Mucosa of descending colon (tissue), 3 donors: ENCODE measurements around the gene GDI1. TPM values are rescaled to one million over a fixed set of nuclear protein-coding genes. Genes with fewer than 3 reads are reported as not detected.
A peak's percentile ranks its signal among the peaks of the same experiment; 100 is the strongest.

ENCODE experiments used
- ATAC-seq: fragments of 200-7000 bp; cut with Tn5 transposase; one replicate; pipeline ENCODE4 v1.9.1; 2020; ENCODE audit warnings: mild to moderate bottlenecking, moderate library complexity
- DNase-seq, 3 donors: peaks; one replicate each; pipeline ENCODE4 v3.0.0-alpha.2; 2020
- H3K36me3 ChIP-seq: fragments of 200-600 bp; one replicate; pipeline ENCODE4 v1.8.0; 2021; ENCODE audit warnings: low read depth, mild to moderate bottlenecking
- H3K4me1 ChIP-seq: fragments of 200-600 bp; one replicate; pipeline ENCODE4 v1.8.0; 2021; ENCODE audit warnings: low read depth, mild to moderate bottlenecking
- H3K4me3 ChIP-seq: fragments of 200-600 bp; one replicate; pipeline ENCODE4 v1.8.0; 2021; ENCODE audit warnings: mild to moderate bottlenecking
- H3K9me3 ChIP-seq: fragments of 200-600 bp; one replicate; pipeline ENCODE4 v1.8.0; 2021; ENCODE audit warnings: mild to moderate bottlenecking
- CTCF ChIP-seq: fragments of 200-600 bp; IDR thresholded peaks from one replicate; pipeline ENCODE4 v1.8.0; 2022; ENCODE audit warnings: antibody characterized with exemption, mild to moderate bottlenecking
- intact Hi-C, 2 donors: fragments of 100-400 bp; cut with DNase I in 1 of 2; cut with micrococcal nuclease in 1 of 2; formaldehyde crosslinking; loops; one replicate each; pipeline versions ENCODE4 v1.11.0 to v1.11.1; 2022; cut with DNase I, micrococcal nuclease
- total RNA-seq, 3 donors: library from RNA; stranded (reverse); fragmentation: NEBNext Ultra II Directional in 2 of 3; extraction: Animal tissue kit (Norgen Biotek cat#: 25700) in 2 of 3; gene quantifications; one replicate each; pipeline versions ENCODE4 v1.2.1 to v1.2.4, GENCODE V29; 2021 to 2023
- donor health status: DM: no; HTN: no; CAD: no; lungs with moderate emphysema.
- donor health status: DM: no; HTN: no; CAD: no.
- donor health status: DM: no; HTN: yes; CAD: no.

GDI1 gene
- total RNA-seq, 3 donors from 2014 or later = 67.1 to 117 (median 68.1) TPM

GRCh38 chrX:154417157-154417556 lies 19.8 kb upstream of the GDI1 start:
- no peak for ATAC-seq
- no peak for DNase-seq
- no peak overlapping the region for H3K4me3 ChIP-seq
- TF ChIP-seq CTCF = no peak
- peaks cover 3% of the 10 kb centered on the region for H3K4me1 ChIP-seq
- H3K9me3 ChIP-seq = no peaks in the 10 kb centered on the region
- no peaks in the 10 kb centered on the region for H3K36me3 ChIP-seq
- intact Hi-C loops = no loop called here

DNA sequence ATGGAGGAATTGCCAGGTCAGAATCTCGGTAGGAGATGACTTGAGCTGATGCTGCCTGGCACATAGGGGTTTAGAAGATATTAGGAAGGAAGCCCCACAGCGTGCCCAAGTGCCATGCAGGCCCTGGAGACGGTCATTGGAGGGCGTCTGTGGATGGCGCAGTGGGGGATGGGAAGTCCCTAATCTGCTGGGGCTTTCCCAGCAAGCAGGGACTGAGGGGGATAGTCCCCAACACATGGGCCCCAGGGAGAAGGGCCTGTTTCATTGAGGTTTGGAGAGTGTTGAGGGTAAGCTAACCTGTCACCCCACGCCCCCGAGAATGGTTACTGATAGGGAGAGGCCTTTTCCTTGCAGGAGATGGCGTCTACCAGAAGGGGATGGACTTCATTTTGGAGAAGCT lies 17.8 kb upstream of the GDI1 start:
- Histone ChIP-seq H3K36me3 (no peaks in the 10 kb centered on the region), H3K4me1 (no peaks in the 10 kb centered on the region), H3K4me3 (no peak overlapping the region), H3K9me3 (no peaks in the 10 kb centered on the region)
- DNase-seq (no peak), ATAC-seq (no peak)
- intact Hi-C loops = no loop called here
- no peak for TF ChIP-seq CTCF

DNA sequence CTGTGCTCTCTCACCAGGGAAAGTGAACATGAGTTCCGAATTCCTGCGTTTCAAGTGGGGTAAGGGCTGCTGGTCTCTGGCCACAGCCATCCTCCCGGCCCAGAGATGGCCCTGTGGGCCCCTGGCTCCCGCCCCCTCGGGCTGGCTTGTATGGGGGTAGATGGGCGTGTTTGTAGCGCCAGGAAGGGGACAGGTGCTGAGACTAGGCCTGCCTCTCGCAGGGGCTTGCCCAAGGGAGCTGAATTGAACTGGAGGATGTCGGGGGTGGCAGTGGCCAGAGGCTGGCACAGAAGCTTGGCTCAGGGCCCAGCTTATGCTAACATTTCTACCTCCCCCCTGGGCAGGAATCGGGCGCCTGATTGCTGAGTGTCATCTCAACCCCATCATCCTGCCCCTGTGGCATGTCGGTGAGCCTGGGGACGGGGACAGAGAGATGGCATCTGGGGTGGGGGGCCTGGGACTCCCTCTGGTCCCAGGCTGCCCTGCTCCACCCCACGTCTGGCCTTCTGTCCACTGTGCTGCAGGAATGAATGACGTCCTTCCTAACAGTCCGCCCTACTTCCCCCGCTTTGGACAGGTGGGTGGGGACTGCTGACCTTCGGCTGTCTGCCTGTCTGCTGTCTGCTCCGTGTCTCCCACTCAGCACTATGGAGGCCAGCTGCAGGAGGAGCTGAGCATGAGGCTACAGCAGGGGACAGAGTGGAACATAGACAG lies 17.1 kb upstream of the GDI1 start:
- no peak for ATAC-seq
- Histone ChIP-seq H3K36me3 (no peaks in the 10 kb centered on the region), H3K4me3 (no peak overlapping the region), H3K9me3 (no peaks in the 10 kb centered on the region), H3K4me1 (no peaks in the 10 kb centered on the region)
- TF ChIP-seq CTCF = no peak
- DNase-seq = no peak
- intact Hi-C loops = no loop called here

- no peaks in the 10 kb centered on the region for H3K9me3 ChIP-seq
- no peak overlapping the region for H3K4me3 ChIP-seq
- no peaks in the 10 kb centered on the region for H3K36me3 ChIP-seq
- ATAC-seq (peak; percentile 16), DNase-seq (no peak)
- H3K4me1 ChIP-seq = no peaks in the 10 kb centered on the region
- intact Hi-C loops = no loop called here
- TF ChIP-seq CTCF = no peak
Measured at GRCh38 chrX:154420402-154420756, 16.6 kb upstream of the GDI1 start.

DNA sequence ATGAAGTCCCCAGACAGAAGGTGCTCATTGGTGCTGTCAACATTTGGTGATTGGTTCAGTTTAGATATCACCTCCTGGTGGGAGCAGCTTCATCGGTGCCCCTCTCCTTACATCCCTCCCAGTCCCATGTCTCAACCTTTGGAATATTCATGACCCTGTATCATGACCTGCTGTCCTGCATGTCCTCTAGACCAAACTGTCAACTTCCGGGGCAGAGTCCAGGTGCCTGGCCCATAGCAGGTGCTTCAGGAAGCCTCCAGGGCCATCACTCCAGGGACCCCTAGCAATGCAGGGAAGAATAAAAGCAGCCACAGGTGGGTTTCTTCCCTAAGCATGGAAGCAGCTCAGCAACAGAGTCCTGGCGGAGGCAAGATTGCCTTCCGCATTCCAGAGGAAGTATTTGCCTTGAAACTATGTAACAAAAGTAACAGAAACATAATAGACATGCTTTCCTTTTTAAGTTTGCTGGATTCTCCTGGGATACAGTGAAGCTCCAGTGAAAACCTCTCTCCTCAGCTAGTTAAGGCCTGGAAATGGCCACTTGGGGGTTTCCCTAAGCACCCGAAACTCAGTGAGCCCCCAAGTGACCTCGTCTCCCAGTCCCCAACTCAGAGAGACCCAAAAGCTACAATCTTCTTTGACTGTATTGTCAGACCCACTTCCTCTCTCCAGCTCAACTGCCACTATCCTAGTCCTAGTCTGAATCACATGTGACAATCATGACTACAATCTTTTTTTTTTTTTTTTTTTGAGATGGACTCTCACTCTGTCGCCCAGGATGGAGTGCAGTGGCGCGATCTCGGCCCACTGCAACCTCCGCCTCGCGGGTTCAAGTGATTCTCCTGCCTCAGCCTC lies 9.8 kb upstream of the GDI1 start:
- TF ChIP-seq CTCF = no peak
- DNase-seq = no peak
- Histone ChIP-seq H3K36me3 (no peaks in the 10 kb centered on the region), H3K4me3 (no peak overlapping the region), H3K4me1 (no peaks in the 10 kb centered on the region), H3K9me3 (no peaks in the 10 kb centered on the region)
- ATAC-seq = no peak
- intact Hi-C loops = no loop called here
